Right lobe of liver (tissue), 6 donors: Measurements from ENCODE around the gene ZC3H12D. TPM values are rescaled to one million over a fixed set of nuclear protein-coding genes. Genes with fewer than 3 reads are reported as not detected.

ENCODE experiments used
- ATAC-seq, 4 donors: fragments of 200-7000 bp; cut with Tn5 transposase; one replicate each; pipeline ENCODE4 v1.9.1; 2020; ENCODE audit warnings: mild to moderate bottlenecking in 4 of 4, moderate library complexity in 4 of 4
- DNase-seq, 3 donors: peaks; one replicate each; pipeline ENCODE4 v3.0.0-alpha.2; 2020
- H3K27ac ChIP-seq, 3 donors: fragments of 200-600 bp; one replicate each; pipeline ENCODE4 v1.8.0; 2022
- H3K27me3 ChIP-seq, 2 donors: fragments of 200-600 bp; one replicate each; pipeline ENCODE4 v1.8.0; 2022
- H3K36me3 ChIP-seq, 4 donors: fragments of 200-600 bp; sonication (generic) in 1 of 4; one replicate each; pipeline versions ENCODE4 v1.5.1 to v1.8.0; 2017 to 2022; ENCODE audit warnings: control low read depth in 1 of 4
- H3K4me1 ChIP-seq, 4 donors: fragments of 200-600 bp; sonication (generic) in 1 of 4; one replicate each; pipeline versions ENCODE4 v1.5.1 to v1.8.0; 2017 to 2022; ENCODE audit warnings: control low read depth in 1 of 4
- H3K4me3 ChIP-seq, 3 donors: fragments of 200-600 bp; one replicate each; pipeline ENCODE4 v1.8.0; 2022
- H3K9me3 ChIP-seq, 4 donors: fragments of 200-600 bp; sonication (generic) in 1 of 4; one replicate each; pipeline versions ENCODE4 v1.5.1 to v1.8.0; 2017 to 2022; ENCODE audit warnings: control low read depth in 1 of 4
- CTCF ChIP-seq, 4 donors: fragments of 200-600 bp in 3 of 4; fragments of 450-650 bp in 1 of 4; IDR thresholded peaks; one replicate each; pipeline versions ENCODE4 v1.5.1 to v1.8.0; 2016 to 2022; ENCODE audit warnings: antibody characterized with exemption in 4 of 4, mild to moderate bottlenecking in 2 of 4
- POLR2A ChIP-seq: fragments of 450-650 bp; IDR thresholded peaks from one replicate; pipeline ENCODE4 v1.6.1; 2017; ENCODE audit warnings: antibody characterized with exemption, mild to moderate bottlenecking
- WGBS: methylation state at CpG from one replicate; pipeline ENCODE4 v1.1.6; 2018; ENCODE audit warnings: low coverage, low lambda C conversion rate; ENCODE audit not compliant: insufficient coverage; ENCODE audit errors: missing lambda C conversion rate; 5-methylcytosine and 5-hydroxymethylcytosine counted together
- intact Hi-C, 2 donors: fragments of 100-400 bp; cut with DNase I; formaldehyde crosslinking; loops; one replicate each; pipeline versions ENCODE4 v1.11.2 to v1.14.1; 2022
- long read RNA-seq: library from polyadenylated mRNA; unstranded; transcript quantifications from one replicate; pipeline ENCODE4 v2.0.0, GENCODE V29; 2019
- total RNA-seq, 6 experiments: library from RNA; depleted of rRNA in 2 of 6; stranded (reverse); fragments of >200 nt in 2 of 6; fragmentation: NEBNext Ultra II Directional in 3 of 6; extraction: Animal tissue kit (Norgen Biotek cat#: 25700) in 3 of 6; gene quantifications; one replicate each; pipeline versions ENCODE4 v1.1.0 to v1.2.4, GENCODE V29; 2016 to 2023
- donor health status: DM: no; HTN: yes; CAD: no.
- donor health status: DM: no; HTN: no; CAD: no.
- donor health status: DM: no; HTN: no; CAD: no.
- donor health status: DM: no; HTN: yes; CAD: no.
- donor health status: DM: no; HTN: yes; CAD: no.

ZC3H12D gene
- total RNA-seq: 1 to 10 TPM in 1 of 6 experiments, under 1 TPM in 5; 0.49 to 1.4 (median 0.90) TPM
- long read RNA-seq: 0 reads

- H3K36me3 ChIP-seq: no peaks in the 10 kb centered on the region
- no peaks in the 10 kb centered on the region for H3K9me3 ChIP-seq
- TF ChIP-seq CTCF (IDR thresholded peaks at IDR 0.05) (no peak), POLR2A (no peak)
- 36% methylated on average over 13 of the region's 22 CpGs for WGBS
- H3K27me3 ChIP-seq: no peaks in the 10 kb centered on the region
- peak within 1 kb of the TSS in 2 of 3 donors; percentile 24 to 83 for H3K27ac ChIP-seq
- ATAC-seq (peak; percentile 28 to 54 (median 38)), DNase-seq (peak in 1 of 3 donors; percentile 40)
- intact Hi-C loops: no loop called here
- no peak within 1 kb of the TSS for H3K4me3 ChIP-seq
- H3K4me1 ChIP-seq: no peaks in the 10 kb centered on the region
These were observed at the start of gene ZC3H12D for GRCh38 chr6:149484733-149485700. TSS of gene ZC3H12D (minus strand) at chr6:149485014. CDS start at chr6:149474543, 10,471 bp downstream.

- H3K36me3 ChIP-seq: peaks cover 2 to 74% (median 19%) of the 10 kb centered on the region in 4 donors
- no peak overlapping the region for H3K4me3 ChIP-seq
- no peaks in the 10 kb centered on the region for H3K27me3 ChIP-seq
- no peak overlapping the region for H3K27ac ChIP-seq
- WGBS: 97% methylated on average over 5 of the region's 5 CpGs
- intact Hi-C loops: no loop called here
- DNase-seq (no peak), ATAC-seq (no peak)
- no peaks in the 10 kb centered on the region for H3K9me3 ChIP-seq
- TF ChIP-seq CTCF (IDR thresholded peaks at IDR 0.05): no peak
- no peak for TF ChIP-seq POLR2A
- no peaks in the 10 kb centered on the region for H3K4me1 ChIP-seq
These were observed 44.8 kb upstream of the ZC3H12D start for GRCh38 chr6:149529650-149530049.

- H3K4me3 ChIP-seq: no peak overlapping the region
- H3K4me1 ChIP-seq: no peaks in the 10 kb centered on the region
- peaks cover 0 to 23% (median 3%) of the 10 kb centered on the region in 4 donors for H3K36me3 ChIP-seq
- TF ChIP-seq CTCF (IDR thresholded peaks at IDR 0.05) (no peak), POLR2A (no peak)
- 89% methylated on average over 1 of the region's 1 CpG for WGBS
- DNase-seq: no peak
- H3K27ac ChIP-seq: no peak overlapping the region
- no peak for ATAC-seq
- H3K9me3 ChIP-seq: peaks cover 0 to 5% (median 0%) of the 10 kb centered on the region in 4 donors
- intact Hi-C loops: loop anchor here in 1 of 2 donors (5.0 kb wide), 1 partner anchor 488 kb away; no protein-coding TSS in a partner anchor
- H3K27me3 ChIP-seq: no peaks in the 10 kb centered on the region
These were observed 30.7 kb upstream of the ZC3H12D start for GRCh38 chr6:149515494-149515893.

- H3K4me1 ChIP-seq: no peaks in the 10 kb centered on the region
- ATAC-seq (peak in 1 of 4 donors; percentile 43), DNase-seq (no peak)
- no peaks in the 10 kb centered on the region for H3K27me3 ChIP-seq
- 76% methylated on average over 4 of the region's 5 CpGs for WGBS
- peaks cover 0 to 5% (median 0%) of the 10 kb centered on the region in 4 donors for H3K9me3 ChIP-seq
- no peak overlapping the region for H3K27ac ChIP-seq
- H3K4me3 ChIP-seq: no peak overlapping the region
- intact Hi-C loops: no loop called here
- no peak for TF ChIP-seq CTCF (IDR thresholded peaks at IDR 0.05)
- no peak for TF ChIP-seq POLR2A
- peaks cover 0 to 9% (median 3%) of the 10 kb centered on the region in 4 donors for H3K36me3 ChIP-seq
These were observed 29.1 kb upstream of the ZC3H12D start for GRCh38 chr6:149513915-149514314.
